ENCODE data around the gene SLC9A6. TPM values are rescaled to one million over a fixed set of nuclear protein-coding genes. Genes with fewer than 3 reads are reported as not detected.

The SLC9A6 gene
- total and polyA plus RNA-seq, 11 donors = 10.6 to 23.2 (median 15.6) TPM

GRCh38 chrX:136021903-136022302 is 36.7 kb downstream of the SLC9A6 start:
- ATAC-seq (no peak), DNase-seq (no peak)
- no peaks in the 10 kb centered on the region for H3K4me1 ChIP-seq
- no peak overlapping the region for H3K4me3 ChIP-seq
- peaks cover 0 to 12% (median 0%) of the 10 kb centered on the region in 9 donors for H3K27me3 ChIP-seq
- intact Hi-C loops (cut with DNase I) = loop anchor here in 2 of 10 donors (10.0 kb wide), 2 partner anchors 253 to 553 kb away; no protein-coding TSS in a partner anchor
- no peak overlapping the region for H3K27ac ChIP-seq
- no peak for TF ChIP-seq POLR2A (IDR thresholded peaks at IDR 0.05)
- TF ChIP-seq CTCF (IDR thresholded peaks at IDR 0.05) = no peak
- 39 to 74% (median 58%) methylated on average over 1 of the region's 1 CpG for WGBS, 4 donors
- H3K36me3 ChIP-seq = peaks cover 0 to 57% (median 21%) of the 10 kb centered on the region in 9 donors
- no peaks in the 10 kb centered on the region for H3K9me3 ChIP-seq

- peaks cover 0 to 34% (median 9%) of the 10 kb centered on the region in 9 donors for H3K36me3 ChIP-seq
- no peak overlapping the region for H3K27ac ChIP-seq
- H3K27me3 ChIP-seq = peaks cover 0 to 12% (median 0%) of the 10 kb centered on the region in 9 donors
- H3K9me3 ChIP-seq = no peaks in the 10 kb centered on the region
- H3K4me1 ChIP-seq = peaks cover 0 to 15% (median 4%) of the 10 kb centered on the region in 12 donors
- 69 to 95% (median 83%) methylated on average over 3 of the region's 3 CpGs for WGBS, 4 donors
- H3K4me3 ChIP-seq = no peak overlapping the region
- DNase-seq = no peak
- TF ChIP-seq POLR2A (IDR thresholded peaks at IDR 0.05) (no peak), CTCF (IDR thresholded peaks at IDR 0.05) (no peak)
- intact Hi-C loops (cut with DNase I) = loop anchor here in 9 of 10 donors (5.0 to 10.0 kb wide), 9 partner anchors 137 to 552 kb away; partner anchors contain the start of gene HTATSF1 (in 1 of the 9)
- no peak for ATAC-seq
Observed at GRCh38 chrX:136025091-136025490, 39.9 kb downstream of the SLC9A6 start.

GRCh38 chrX:136028383-136028984 is 43.2 kb downstream of the SLC9A6 start:
- Histone ChIP-seq H3K27me3 (peaks cover 0 to 5% (median 0%) of the 10 kb centered on the region in 9 donors), H3K4me3 (no peak overlapping the region), H3K4me1 (peaks cover 0 to 34% (median 10%) of the 10 kb centered on the region in 12 donors), H3K27ac (peak overlapping the region in 8 of 12 donors; percentile 54 to 97 (median 86)), H3K36me3 (peaks cover 0 to 23% (median 4%) of the 10 kb centered on the region in 9 donors), H3K9me3 (no peaks in the 10 kb centered on the region)
- intact Hi-C loops (cut with DNase I) = loop anchor here (1.0 to 10.0 kb wide), 16 partner anchors 134 to 549 kb away; partner anchors contain the start of gene HTATSF1 (in 1 of the 10)
- ATAC-seq (peak in 3 of 4 donors; percentile 16 to 47 (median 36)), DNase-seq (no peak)
- peak; percentile 36 to 66 (median 62) for TF ChIP-seq CTCF (IDR thresholded peaks at IDR 0.05)
- no peak for TF ChIP-seq POLR2A (IDR thresholded peaks at IDR 0.05)

GRCh38 chrX:136029766-136030165 is 44.5 kb downstream of the SLC9A6 start:
- H3K4me3 ChIP-seq = no peak overlapping the region
- peak overlapping the region; percentile 54 to 97 (median 80) for H3K27ac ChIP-seq
- peaks cover 0 to 12% (median 1%) of the 10 kb centered on the region in 9 donors for H3K36me3 ChIP-seq
- DNase-seq = no peak
- peaks cover 0 to 45% (median 10%) of the 10 kb centered on the region in 12 donors for H3K4me1 ChIP-seq
- no peaks in the 10 kb centered on the region for H3K9me3 ChIP-seq
- 42 to 60% (median 54%) methylated on average over 2 of the region's 2 CpGs for WGBS, 4 donors
- ATAC-seq = peak in 1 of 4 donors; percentile 2
- intact Hi-C loops (cut with DNase I) = loop anchor here (2.0 to 10.0 kb wide), 18 partner anchors 93 to 548 kb away; partner anchors contain the start of genes FHL1 (in 4 of the 10) and HTATSF1 (in 1 of the 10)
- H3K27me3 ChIP-seq = peaks cover 0 to 3% (median 0%) of the 10 kb centered on the region in 9 donors
- TF ChIP-seq POLR2A (IDR thresholded peaks at IDR 0.05) = no peak
- TF ChIP-seq CTCF (IDR thresholded peaks at IDR 0.05) = no peak
